GM08714 (cell line): ENCODE results near the gene LRRC47.

ENCODE experiments used
- H3K4me3 ChIP-seq: fragments of 200-500 bp; sonication (Bioruptor generic); 2 replicates; pipeline ENCODE4 v1.5.1; 2014; ENCODE audit warnings: mild to moderate bottlenecking, low read length, inconsistent platforms
- ZNF274 ChIP-seq: IDR thresholded peaks from 2 replicates; pipeline ENCODE4 v1.6.1; 2012; ENCODE audit warnings: mild to moderate bottlenecking, low read depth, low read length

LRRC47 gene

DNA sequence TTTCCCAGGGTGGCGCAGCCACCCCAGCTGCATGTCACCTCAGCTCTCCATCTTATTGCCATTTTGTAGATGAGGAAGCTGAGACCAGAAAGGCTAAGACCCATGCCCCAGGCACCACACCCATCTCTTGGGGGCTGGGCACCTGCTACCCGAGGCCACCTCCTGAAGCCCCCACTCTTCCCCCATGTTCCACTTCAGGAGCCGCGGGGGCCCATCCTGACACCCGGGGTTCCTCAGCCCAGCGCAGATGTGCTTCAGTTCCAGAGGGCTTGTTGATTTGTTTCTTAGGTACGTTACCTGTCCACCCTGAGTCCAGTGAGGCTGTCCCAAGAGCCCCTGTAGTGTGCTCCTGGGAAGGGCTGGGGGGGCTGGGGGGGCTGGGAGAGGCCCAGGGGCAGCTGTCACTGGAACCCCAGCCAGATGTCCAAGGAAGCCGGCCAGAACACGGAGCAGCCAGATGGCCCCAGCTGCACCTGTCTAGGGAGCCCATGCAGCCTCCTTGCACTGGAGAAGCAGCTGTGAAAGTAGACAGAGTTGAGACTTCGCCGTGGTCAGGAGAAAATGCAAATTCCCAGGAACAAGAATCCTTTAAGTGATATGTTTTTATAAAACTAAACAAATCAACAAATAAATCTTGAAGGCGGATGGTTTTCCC lies 61.1 kb downstream of the LRRC47 start:
- H3K4me3 ChIP-seq, result no peak overlapping the region
- TF ChIP-seq ZNF274, result no peak

DNA sequence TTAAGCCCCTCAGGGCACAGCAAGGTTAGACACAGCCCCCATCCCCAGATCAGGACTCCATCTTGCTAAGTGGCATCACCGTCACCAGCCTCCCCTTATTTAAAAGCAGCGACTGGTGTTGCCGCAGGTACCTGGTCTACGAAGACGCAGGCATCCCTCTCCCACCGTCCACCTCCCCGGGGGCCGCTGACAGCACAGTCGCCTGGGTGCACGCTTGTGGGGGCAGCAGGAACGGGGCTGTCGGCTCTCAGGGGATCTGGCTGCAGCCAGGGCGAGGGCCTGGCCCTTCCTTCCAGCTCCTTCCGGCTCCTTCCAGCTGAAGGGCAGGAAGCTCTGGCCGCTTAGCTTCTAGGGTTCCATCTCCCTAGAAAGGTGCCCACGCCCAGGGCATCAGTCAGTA lies 61.7 kb downstream of the LRRC47 start:
- no peak for TF ChIP-seq ZNF274
- no peak overlapping the region for H3K4me3 ChIP-seq

DNA sequence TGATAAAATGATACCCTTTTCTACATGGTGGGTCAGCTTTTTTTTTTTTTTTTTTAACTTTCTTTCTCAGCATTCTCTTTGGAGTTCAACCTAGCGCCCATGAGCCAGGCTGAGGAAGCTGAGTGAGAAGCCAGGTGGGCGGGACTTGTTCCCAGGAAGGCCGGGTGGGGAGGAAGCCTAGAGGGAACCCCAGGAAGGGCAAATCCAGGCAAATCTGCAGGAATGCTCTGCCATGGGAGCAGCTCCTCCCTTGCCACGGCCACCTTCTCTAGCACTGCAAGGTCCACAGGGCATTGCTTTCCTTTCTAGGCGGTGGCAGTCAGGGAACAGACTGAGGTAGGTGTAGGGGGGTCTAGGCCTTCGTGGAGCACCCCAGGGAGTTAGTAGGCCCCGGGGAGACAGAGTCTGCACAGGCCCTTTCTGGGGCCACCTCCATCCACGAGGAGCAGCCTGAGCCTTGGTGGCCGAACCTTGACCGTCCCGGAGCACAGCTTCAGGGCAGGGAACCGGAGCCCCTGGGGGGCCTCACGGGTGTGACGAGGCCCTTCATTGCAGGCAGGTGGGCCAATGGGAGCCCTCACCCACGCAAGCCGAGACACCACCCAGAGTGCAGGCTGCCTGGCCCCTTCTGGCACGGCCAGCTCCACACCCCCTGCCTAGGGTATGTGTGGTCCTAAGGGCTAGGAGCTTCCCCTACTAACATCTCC lies 62.3 kb downstream of the LRRC47 start:
- TF ChIP-seq ZNF274, result no peak
- H3K4me3 ChIP-seq, result no peak overlapping the region

DNA sequence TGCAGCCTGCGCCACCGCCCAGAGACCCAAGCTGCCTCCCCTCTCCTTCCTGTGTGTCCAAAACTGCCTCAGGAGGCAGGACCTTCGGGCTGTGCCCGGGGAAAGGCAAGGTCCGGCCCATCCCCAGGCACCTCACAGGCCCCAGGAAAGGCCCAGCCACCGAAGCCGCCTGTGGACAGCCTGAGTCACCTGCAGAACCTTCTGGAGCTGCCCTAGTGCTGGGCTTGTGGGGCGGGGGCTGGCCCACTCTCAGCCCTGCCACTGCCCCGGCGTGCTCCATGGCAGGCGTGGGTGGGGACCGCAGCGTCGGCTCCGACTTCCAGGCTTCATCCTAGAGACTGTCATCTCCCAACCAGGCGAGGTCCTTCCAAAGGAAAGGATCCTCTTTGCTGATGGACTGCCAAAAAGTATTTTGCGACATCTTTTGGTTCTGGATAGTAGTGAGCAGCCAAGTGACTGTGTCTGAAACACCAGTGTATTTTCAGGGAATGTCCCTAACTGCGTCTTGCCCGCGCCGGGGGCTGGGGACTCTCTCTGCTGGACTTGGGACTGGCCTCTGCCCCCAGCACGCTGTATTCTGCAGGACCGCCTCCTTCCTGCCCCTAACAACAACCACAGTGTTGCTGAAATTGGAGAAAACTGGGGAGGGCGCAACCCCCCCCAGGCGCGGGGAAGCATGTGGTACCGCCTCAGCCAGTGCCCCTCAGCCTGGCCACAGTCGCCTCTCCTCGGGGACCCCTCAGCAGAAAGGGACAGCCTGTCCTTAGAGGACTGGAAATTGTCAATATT lies 63.0 kb downstream of the LRRC47 start:
- no peak for TF ChIP-seq ZNF274
- no peak overlapping the region for H3K4me3 ChIP-seq

DNA sequence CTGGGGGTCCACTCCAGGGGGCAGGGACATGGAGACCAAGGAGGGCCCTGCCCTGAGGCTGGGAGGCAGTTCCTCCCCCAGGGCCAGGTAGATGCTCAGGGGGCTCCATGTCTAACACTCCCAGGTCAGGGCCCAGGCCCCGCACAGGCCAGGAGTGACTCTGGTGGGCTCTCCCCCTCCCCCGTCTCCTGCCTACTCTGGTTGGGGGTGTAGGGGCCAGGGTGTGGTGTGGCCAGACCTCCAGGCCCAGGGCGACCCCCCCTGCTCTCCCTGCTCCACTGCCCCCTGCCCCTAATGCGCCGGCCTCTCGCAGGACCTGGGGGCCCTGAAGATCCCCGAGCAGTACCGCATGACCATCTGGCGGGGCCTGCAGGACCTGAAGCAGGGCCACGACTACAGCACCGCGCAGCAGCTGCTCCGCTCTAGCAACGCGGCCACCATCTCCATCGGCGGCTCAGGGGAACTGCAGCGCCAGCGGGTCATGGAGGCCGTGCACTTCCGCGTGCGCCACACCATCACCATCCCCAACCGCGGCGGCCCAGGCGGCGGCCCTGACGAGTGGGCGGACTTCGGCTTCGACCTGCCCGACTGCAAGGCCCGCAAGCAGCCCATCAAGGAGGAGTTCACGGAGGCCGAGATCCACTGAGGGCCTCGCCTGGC lies 63.7 kb downstream of the LRRC47 start:
- no peak overlapping the region for H3K4me3 ChIP-seq
- TF ChIP-seq ZNF274, result no peak

DNA sequence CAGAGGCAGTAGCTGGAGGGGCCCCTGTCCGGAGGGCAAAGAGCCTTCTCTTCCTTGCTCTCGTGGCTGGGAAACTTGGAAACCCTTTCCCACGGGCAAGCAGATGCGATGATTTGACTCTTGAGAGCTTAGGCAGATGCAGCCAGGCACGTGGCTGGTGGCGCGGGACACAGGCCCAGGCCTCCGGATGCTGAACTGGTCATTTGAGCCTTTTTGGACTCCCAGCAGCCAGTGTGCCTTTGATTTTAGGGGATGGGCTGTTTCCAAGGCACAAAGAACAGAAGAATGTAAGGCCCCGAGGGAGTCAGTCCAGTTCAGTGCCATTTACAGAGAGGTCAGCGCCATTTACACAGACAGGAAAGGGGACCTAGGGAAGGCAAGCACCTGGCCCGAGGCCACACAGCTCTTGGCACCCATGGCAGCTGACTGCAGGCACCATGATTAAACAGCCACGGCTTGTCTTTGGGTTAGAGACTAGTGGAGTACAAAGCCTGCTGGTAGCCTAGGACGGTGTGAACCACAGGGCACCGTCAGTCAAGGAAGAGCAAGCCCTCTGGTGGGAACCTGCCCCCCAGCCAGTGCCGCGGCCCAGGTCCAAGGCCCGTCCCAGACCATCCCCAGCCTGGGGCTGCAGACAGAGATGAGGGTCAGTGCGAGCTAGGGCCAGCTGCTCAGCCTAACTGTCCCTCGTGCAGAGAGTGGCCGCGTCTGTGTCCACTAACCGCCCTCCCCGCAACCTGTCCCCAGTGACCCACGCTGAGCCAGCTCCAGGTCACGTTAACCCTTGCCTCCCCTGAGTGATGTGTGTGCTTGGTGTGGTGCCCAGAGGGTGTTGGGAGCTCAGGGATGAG lies 64.5 kb downstream of the LRRC47 start:
- H3K4me3 ChIP-seq, result no peak overlapping the region
- no peak for TF ChIP-seq ZNF274

DNA sequence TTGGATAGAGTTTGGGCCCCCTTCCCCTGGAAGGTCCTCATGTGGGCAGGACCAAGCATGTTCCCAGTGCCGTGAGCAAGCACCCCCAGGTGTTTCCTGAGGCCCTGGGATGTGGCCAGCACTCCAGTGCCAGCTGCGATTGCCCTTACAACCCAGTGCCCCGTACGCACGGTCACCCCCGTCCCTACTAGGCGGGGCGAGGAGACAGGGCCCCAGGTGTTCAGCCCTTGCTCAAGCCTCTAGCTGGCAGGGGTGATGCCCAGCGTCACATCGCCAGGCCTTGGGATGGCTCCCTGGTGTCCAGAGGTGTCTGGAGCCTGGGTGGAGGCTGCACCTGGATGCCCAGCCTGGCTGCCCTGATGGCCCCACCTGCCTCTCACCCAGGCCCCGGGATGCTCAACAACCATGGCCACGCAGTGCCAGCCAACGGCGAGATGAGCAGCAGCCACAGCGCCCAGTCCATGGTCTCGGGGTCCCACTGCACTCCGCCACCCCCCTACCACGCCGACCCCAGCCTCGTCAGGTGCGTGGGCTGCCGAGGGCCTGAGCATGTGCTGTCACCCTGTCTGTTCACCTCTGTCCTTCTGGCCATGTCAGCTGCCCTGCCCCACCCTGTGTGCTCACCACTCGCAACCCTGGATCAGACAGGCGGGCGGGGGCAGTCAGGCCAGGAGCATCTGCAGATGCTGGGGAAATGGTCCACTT lies 65.6 kb downstream of the LRRC47 start:
- no peak overlapping the region for H3K4me3 ChIP-seq
- TF ChIP-seq ZNF274, result no peak

DNA sequence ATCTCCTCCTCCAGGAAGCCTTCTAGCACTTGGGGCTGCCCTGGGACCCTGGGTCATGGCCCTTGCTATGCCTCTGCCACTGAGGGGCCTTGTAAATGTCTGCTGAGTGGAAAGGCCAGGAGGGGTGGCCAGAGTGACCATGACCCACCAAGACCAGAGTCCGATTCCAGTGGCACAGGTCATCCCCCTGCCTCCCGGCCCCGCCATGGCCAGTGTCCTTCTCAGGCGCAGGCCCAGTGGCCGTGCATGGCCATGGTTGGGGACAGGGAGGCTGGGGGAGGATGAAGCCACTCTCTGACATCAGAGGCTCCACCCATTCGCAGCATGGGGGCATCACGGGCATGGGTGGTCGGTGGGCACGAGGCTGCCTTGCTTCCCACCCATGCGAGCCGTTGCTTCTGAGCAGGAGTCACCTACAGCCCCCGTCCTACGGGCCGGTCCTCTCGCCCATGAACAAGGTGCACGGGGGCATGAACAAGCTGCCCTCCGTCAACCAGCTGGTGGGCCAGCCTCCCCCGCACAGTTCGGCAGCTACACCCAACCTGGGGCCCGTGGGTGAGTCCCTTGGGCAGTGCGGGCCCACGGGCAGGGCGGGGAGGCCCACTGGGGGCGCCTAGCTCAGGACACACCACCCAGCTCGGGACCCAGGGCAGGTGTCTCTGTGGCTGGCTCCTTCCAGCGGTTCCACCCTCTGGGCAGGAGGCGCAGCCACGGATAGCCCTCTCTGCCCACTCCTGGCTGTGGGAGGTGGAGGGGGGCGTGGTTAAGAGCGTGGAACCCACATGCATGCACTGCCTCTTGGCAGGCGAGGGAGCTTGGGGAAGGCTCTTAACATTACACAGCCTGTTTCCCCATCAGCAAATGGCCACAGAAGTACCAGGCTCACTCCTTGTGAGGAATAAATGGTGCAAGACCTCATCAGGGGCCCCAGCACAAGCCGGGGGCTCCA lies 66.4 kb downstream of the LRRC47 start:
- H3K4me3 ChIP-seq, result no peak overlapping the region
- TF ChIP-seq ZNF274, result no peak
